Activated naive CD8-positive, alpha-beta T cell treated with anti-CD3 and anti-CD28 coated beads, Interleukin-2, amount 10 ng/mL, durations not matched to agents 7 days and 5 days (primary cell): Measurements from ENCODE around the gene ARHGAP22. TPM values are rescaled to one million over a fixed set of nuclear protein-coding genes. Genes with fewer than 3 reads are reported as not detected.

Experiments
- ATAC-seq: fragments of 150-1000 bp; cut with Tn5 transposase; one replicate; pipeline ENCODE4 v1.10.0; 2021; ENCODE audit warnings: low read depth, moderate library complexity
- POLR2A ChIA-PET: fragments of 350-600 bp; sonication (Branson Sonifier 250); formaldehyde crosslinking; loops from one replicate; lab custom pipeline; 2021; ENCODE audit warnings: antibody characterized with exemption; lab: Charles Lee
- DNase-seq: peaks from one replicate; pipeline ENCODE4 v3.0.0; 2021
- H3K27ac Mint-ChIP-seq: one replicate; pipeline ENCODE4 v1.8.0; 2022; ENCODE audit warnings: mild to moderate bottlenecking, mixed read lengths
- H3K27me3 Mint-ChIP-seq: one replicate; pipeline ENCODE4 v1.8.0; 2022; ENCODE audit warnings: mild to moderate bottlenecking, moderate library complexity, mixed read lengths
- H3K36me3 Mint-ChIP-seq: one replicate; pipeline ENCODE4 v1.8.0; 2021; ENCODE audit warnings: mild to moderate bottlenecking, mixed read lengths
- H3K4me1 Mint-ChIP-seq: one replicate; pipeline ENCODE4 v1.8.0; 2021; ENCODE audit warnings: mixed read lengths
- H3K4me3 Mint-ChIP-seq: one replicate; pipeline ENCODE4 v1.8.0; 2022; ENCODE audit warnings: mild to moderate bottlenecking, moderate library complexity, mixed read lengths
- H3K9me3 Mint-ChIP-seq: one replicate; pipeline ENCODE4 v1.8.0; 2021; ENCODE audit warnings: mixed read lengths
- total RNA-seq, 2 experiments: library from RNA; stranded (reverse); gene quantifications; one replicate each; pipeline ENCODE4 v1.2.3, GENCODE V29; 2021

The ARHGAP22 gene
- total RNA-seq, 2 experiments from 2014 or later, result 0.26 to 0.30 TPM

DNA sequence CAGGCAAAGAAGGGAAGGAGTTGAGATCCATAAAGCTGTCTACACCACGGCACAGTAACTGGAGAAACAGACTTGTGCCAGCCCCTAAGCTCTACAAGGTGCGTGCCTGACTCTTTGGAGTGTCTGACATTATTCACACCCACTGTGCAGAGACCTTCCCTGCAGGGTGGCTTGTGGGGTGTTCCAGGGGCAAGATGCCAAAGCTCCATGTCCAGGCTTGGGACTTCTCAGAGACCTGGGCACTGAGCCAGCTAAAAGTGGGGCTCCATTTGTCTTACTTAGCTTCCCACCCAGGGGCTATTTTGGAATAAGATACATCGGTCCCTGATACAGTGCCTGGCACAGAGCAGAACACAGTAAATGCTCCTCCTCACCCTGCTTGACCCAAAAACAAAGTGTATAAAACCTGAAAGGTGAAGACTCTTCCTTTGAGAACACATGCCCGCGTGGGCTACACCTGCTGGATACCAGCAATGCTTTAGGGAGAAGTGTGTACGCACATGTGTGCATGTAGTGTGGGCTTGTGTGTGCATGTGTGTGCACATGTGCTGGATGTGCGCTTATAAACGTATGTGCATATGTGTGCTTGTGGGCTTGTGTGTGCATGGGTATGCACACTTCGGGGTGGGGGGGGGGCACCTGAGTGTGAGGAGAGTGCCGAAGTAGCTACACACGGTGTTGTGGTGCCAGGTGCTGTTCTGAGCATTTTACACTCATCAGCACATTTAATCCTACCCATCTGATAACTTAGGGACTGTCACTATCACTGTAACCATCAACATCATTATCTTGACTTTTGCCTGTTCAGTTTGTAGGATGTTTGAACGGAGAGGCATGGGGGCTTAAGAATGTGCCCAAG is 143.0 kb downstream of the ARHGAP22 start:
- no peaks in the 10 kb centered on the region for H3K36me3 Mint-ChIP-seq
- no peaks in the 10 kb centered on the region for H3K9me3 Mint-ChIP-seq
- DNase-seq (no peak), ATAC-seq (no peak)
- no peaks in the 10 kb centered on the region for H3K4me1 Mint-ChIP-seq
- H3K27ac Mint-ChIP-seq, result no peak overlapping the region
- POLR2A ChIA-PET, result interaction anchor here (0.6 kb wide), 1 partner anchor 1149 kb away, joined by 3 read pairs; no protein-coding TSS in a partner anchor
- no peak overlapping the region for H3K4me3 Mint-ChIP-seq
- H3K27me3 Mint-ChIP-seq, result peaks cover 2% of the 10 kb centered on the region

DNA sequence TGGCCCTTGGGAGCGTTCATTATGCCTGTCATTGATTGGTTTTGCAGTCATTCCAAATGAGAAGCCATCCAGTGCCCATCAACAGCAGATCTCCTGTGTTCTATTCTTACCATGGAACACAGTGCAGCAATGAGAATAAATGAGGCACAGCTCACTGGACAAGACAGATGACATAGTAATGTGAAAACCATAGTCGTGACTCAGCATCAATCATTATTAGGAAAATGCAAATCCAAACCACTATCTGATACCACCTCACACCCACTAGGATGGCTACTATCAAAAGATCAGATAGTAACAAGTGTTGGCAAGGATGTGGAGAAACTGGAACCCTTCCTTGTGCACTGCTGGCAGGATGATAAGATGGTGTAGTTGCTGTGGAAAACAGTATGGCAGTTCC is 144.7 kb downstream of the ARHGAP22 start:
- ATAC-seq (no peak), DNase-seq (no peak)
- Mint-ChIP-seq H3K27me3 (peaks cover 2% of the 10 kb centered on the region), H3K27ac (no peak overlapping the region), H3K4me1 (no peaks in the 10 kb centered on the region), H3K4me3 (no peak overlapping the region), H3K9me3 (no peaks in the 10 kb centered on the region), H3K36me3 (no peaks in the 10 kb centered on the region)
- POLR2A ChIA-PET, result no interaction called here

DNA sequence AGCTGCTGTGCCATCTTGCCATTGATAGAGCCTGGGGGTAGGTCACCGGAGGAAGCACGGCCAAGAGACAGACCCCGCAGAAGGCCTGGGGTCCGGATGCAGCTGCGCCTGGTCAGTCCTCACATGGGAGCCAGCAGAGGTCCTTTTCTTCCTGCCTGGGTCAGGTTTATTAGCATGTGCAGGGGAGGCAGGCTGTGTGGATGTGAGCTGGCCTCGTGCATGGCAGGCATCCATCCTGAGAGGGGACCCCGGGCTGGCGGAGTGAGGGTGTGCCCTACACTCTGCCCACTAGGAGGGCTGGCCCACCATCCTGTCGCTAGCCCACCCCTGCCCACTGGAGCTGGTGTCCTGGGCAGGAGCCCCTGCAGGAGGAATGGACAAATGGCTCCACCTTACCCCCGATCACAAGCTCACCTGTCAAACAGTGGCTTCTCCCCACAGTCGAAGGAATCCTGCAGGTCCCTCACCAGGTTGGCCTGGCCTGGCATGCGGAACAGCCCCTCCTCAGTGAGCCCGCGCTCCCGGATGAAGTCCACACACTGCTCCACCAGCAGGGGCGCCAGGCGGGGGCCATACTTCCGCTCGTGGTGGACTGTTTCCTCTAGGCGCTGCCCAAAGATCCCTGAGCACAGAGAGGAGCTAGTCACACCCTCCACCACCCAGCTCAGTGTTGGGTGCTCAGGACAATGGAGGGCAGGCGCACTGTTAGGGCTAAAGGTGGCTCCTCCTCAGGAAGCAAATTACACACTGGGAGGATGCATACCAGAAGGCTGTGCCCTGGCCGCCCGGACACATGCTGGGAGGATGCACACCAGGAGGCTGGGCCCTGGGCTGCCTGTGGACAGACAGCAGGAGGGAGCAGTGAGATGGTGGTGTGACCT is 145.4 kb downstream of the ARHGAP22 start:
- POLR2A ChIA-PET, result no interaction called here
- ATAC-seq (no peak), DNase-seq (peak; percentile 31)
- Mint-ChIP-seq H3K36me3 (no peaks in the 10 kb centered on the region), H3K4me3 (no peak overlapping the region), H3K4me1 (no peaks in the 10 kb centered on the region), H3K27me3 (peaks cover 2% of the 10 kb centered on the region), H3K9me3 (no peaks in the 10 kb centered on the region), H3K27ac (no peak overlapping the region)

DNA sequence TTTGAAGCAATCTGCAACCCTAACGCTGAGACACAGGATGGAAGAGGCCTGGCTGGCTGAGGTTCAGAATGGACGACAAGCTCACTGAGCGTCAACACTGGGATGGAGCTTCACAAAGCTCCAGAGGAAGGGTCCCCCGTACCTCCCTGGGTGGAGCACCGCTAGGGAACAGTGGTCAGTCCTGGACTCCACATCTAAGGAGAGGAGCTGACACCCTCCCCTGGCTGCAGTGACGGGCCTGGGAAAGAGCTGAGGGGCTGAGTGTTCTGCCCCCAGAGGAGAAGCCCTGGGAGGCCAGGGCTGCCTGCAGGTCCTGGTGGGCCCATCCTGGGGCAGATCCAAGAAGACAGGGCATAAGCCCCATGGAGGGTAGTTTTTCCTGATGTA is 146.2 kb downstream of the ARHGAP22 start:
- Mint-ChIP-seq H3K36me3 (no peaks in the 10 kb centered on the region), H3K27ac (no peak overlapping the region), H3K27me3 (no peaks in the 10 kb centered on the region), H3K4me3 (no peak overlapping the region), H3K9me3 (no peaks in the 10 kb centered on the region), H3K4me1 (no peaks in the 10 kb centered on the region)
- ATAC-seq (no peak), DNase-seq (no peak)
- POLR2A ChIA-PET, result no interaction called here

DNA sequence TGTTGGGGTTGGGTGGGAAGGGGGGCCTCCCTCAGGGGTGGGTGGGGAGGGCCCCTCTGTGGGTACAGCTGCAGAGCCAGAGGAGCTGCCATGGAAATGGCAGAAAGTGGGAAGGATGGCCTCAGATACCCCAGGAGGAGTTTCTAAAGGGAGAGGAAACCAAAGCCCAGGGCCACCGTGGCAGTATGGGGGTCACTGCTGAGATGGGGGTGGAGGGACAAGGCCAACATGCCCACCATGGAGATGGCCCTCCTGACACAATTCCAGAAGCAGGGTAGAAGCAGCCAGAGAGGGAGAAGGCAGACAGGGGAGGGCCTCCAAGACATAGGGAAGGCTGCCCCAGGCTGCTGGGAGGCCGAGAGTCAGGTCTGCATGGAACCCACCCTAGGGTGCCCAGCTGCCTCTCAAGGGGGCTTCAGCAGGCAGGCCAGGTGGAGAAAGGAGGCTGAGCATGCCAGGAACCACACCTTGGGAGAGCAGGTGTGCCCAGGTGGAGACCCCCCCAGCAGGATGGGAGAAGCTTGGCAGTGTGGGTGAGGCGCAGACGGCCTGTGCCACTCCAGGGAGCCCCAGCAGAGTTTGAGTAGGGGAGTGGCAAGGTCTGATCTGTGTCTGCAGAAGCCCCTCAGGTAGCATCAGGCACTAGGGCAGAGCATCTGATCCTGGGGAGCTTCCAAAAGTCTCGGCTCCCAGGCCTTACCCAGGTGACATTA is 146.8 kb downstream of the ARHGAP22 start:
- Mint-ChIP-seq H3K36me3 (no peaks in the 10 kb centered on the region), H3K4me3 (no peak overlapping the region), H3K4me1 (no peaks in the 10 kb centered on the region), H3K27ac (no peak overlapping the region), H3K9me3 (no peaks in the 10 kb centered on the region), H3K27me3 (no peaks in the 10 kb centered on the region)
- POLR2A ChIA-PET, result no interaction called here
- ATAC-seq (no peak), DNase-seq (no peak)

DNA sequence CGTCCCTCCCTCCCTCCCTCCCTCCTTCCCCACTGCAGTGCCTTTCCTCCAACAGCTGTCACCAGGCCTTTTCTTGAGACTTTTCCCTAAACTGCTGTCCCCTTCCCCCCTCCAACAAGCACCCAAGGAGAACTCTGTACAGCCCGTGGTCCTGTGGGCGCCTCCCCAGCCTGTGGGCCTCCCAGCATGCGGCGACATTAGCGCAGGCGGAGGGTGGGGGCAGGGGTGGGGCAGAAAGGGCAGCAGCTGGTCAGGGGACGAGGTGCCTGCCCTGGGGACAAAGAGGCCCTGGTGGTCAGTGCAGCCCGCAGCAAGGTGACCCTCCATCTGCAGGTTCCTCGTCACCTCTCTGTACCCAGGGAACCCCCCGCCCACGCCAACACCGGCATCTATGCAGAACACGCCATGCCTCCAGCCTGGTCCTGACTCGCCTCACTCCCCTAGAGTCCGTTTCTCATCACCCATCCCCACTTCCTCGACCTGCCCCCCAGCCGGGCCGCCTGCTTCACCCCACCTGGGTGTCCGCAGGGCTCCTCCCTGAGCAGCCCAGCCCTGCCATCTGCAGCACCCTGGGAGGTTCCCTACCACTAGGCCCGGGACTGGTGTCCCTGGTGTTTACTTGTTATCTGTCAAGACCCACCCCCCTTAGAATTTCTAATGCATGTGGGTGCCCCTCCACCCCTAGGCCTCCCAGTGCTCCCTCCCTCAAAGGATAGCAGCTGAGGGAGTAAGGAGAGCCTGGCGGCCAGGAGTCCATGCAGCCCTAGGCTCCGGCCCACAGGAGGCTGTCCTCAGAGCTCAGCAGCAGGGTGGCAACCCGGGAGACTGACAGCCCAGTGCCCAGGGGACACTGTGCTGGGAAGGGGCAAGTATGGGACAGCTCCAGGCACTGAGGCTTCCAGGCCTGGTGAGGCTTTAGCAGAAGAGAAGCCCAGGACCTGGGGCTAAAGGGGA is 147.8 kb downstream of the ARHGAP22 start:
- DNase-seq (peak; percentile 17), ATAC-seq (no peak)
- POLR2A ChIA-PET, result no interaction called here
- no peaks in the 10 kb centered on the region for H3K36me3 Mint-ChIP-seq
- H3K4me3 Mint-ChIP-seq, result no peak overlapping the region
- no peak overlapping the region for H3K27ac Mint-ChIP-seq
- H3K4me1 Mint-ChIP-seq, result no peaks in the 10 kb centered on the region
- H3K27me3 Mint-ChIP-seq, result no peaks in the 10 kb centered on the region
- no peaks in the 10 kb centered on the region for H3K9me3 Mint-ChIP-seq

DNA sequence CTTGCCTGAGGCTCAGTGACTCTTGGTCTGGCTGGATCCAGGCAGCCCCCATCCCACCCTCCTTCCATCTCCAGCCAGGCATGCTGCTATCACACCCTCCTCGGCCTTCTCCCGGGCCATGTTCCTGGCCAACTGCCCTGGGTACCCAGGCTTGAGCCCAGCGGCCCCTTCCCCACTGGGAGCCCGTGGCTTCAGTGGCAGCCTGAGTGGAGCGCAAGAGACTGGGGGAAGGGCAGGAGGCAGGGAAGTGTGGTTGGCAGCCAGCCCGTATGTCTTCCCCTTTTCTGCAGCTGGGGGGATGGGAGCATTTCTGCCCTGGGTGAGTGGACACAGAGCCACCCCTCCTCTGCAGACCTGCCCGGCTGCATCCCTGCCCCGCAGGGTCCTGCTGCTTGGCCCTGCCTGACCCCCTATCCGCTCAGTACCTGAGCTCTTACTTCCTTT is 148.5 kb downstream of the ARHGAP22 start:
- no peaks in the 10 kb centered on the region for H3K36me3 Mint-ChIP-seq
- H3K4me1 Mint-ChIP-seq, result no peaks in the 10 kb centered on the region
- ATAC-seq (no peak), DNase-seq (peak; percentile 18)
- POLR2A ChIA-PET, result no interaction called here
- H3K4me3 Mint-ChIP-seq, result no peak overlapping the region
- no peaks in the 10 kb centered on the region for H3K9me3 Mint-ChIP-seq
- H3K27ac Mint-ChIP-seq, result no peak overlapping the region
- no peaks in the 10 kb centered on the region for H3K27me3 Mint-ChIP-seq

DNA sequence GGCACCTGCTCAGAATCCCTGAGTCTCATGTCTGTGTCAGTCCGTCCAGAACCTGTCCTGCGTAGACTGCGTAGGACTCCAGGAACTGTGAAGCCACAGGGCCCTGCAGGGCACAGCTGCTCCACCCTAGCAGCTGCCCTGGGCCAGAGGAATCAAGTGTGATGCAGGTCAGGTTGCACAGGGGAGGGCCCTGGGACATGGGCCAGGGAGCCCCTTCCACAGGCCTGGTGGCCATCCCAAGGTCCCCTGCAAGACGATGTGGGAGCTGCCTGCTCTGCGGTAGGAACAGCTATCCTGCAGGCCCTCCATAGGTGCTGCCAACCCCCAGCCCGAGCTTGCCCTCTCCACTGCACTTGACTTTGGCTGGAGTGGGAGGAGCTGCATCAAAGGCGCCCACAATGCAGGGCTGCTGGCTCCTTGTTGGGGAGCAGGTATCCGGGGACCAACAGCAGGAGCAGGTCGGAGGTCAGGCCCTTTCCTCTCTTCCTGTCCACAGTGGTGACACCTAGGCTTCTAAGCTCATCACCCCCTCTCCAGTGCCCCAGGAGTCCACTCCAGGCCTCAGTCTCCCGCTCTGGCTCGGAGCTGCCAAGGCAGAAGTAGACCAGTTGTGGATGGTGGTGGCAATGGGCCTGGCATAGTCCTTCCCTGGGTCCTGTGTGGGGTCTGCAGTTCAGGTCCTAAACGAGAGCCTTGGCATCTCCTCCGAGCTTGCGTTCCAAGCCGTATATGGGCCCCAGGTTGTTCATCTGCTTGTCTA is 149.3 kb downstream of the ARHGAP22 start:
- Mint-ChIP-seq H3K4me3 (no peak overlapping the region), H3K4me1 (no peaks in the 10 kb centered on the region), H3K27me3 (no peaks in the 10 kb centered on the region), H3K9me3 (no peaks in the 10 kb centered on the region), H3K36me3 (no peaks in the 10 kb centered on the region), H3K27ac (no peak overlapping the region)
- POLR2A ChIA-PET, result no interaction called here
- ATAC-seq, result no peak
- DNase-seq, result peak; percentile 24

DNA sequence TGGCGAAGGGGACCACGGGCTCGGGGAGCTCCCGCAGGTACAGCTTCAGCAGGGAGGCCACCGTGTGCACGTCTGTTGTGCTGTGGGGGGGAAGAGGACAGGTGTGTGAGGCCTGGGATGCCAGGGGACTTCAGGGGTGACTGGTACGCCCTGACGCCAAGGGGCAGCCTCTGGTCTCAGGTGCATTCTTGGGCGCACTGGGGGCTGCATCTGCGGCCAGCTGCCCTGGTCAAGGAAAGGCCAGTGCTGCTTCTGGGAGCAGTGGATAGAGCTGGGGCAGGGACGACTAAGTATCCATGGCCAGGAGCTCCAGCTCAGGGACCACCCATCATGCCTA is 149.8 kb downstream of the ARHGAP22 start:
- Mint-ChIP-seq H3K36me3 (no peaks in the 10 kb centered on the region), H3K4me1 (no peaks in the 10 kb centered on the region), H3K27me3 (no peaks in the 10 kb centered on the region), H3K4me3 (no peak overlapping the region), H3K27ac (no peak overlapping the region), H3K9me3 (no peaks in the 10 kb centered on the region)
- POLR2A ChIA-PET, result no interaction called here
- ATAC-seq, result no peak
- no peak for DNase-seq

DNA sequence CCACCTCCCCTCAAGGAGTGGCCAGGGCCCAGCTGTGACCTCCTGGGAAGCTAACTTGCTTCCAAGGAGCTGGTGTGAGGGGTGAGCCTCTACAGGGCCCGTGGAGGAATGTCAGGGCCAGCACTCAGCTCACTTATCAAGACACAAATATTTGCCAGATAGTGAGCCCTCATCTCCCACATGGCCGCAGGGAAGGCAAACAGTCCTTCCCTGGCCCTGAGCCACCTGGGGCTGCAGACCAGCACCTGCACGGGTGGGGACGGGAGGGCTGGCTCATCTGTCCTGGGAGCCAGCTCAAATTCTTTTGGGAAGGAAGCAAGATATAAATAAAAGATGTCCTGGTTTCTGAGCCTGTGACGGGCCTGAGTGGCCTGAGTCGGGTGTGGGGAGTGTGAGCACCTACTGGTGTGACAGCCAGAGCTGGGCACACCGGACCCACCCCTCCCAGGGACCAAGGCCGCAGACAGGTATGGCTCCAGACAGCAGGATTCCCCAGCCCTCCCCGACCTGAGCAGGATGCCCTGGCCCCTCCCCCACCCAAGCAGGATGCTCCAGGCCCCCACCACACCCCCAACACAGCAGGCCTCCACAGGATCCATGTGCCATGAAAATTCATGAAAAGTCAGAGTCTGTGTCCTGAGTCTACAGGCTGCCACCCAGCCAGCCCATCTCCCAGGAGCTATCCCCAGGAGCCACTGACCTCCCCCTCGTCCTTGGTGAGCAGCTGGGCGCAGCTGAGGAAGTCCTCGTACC is 150.4 kb downstream of the ARHGAP22 start:
- Mint-ChIP-seq H3K9me3 (no peaks in the 10 kb centered on the region), H3K36me3 (no peaks in the 10 kb centered on the region), H3K4me1 (no peaks in the 10 kb centered on the region), H3K27ac (no peak overlapping the region), H3K4me3 (no peak overlapping the region), H3K27me3 (no peaks in the 10 kb centered on the region)
- ATAC-seq (no peak), DNase-seq (no peak)
- POLR2A ChIA-PET, result no interaction called here

DNA sequence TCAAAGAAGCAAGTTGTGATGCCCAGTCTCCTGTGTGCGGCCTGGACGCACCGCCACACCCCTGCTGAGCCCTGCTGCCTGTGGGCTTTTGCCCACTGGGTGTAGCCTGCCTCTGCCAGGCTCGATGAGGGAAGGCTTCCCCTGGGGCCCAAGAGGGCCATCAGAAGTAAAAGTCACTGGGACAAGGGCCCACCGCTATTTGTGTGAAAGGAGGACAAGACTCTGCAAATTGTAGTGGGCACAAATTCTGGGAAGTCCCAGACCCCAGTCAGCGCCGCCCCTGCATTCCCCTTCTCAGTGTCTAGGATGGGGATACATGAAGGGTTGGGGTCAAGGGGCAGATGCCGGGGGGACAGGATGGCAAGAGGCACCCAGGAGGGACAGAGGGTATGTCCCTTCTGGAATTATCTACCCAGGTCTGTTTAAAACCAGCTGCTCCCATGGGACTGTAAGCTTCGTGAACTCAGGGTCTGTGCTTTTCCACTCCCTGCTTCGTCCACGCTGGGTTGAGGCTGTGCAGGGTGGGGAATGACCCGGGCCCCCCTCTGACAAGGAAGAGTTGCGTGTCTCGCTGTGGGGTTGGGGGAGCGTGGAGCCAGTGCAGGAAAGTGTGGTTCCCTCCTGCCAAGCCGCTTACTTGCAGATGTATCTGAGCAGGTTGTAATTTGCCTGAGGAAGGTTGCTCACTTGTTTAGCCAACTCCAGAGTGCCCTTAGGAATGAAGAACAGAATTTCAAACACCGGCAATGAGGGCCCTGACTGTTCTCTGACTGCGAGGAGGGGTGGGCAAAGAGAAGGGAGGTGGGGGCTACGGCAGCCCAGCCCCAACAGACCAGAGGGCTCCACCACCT is 151.2 kb downstream of the ARHGAP22 start:
- Mint-ChIP-seq H3K9me3 (no peaks in the 10 kb centered on the region), H3K4me1 (no peaks in the 10 kb centered on the region), H3K36me3 (no peaks in the 10 kb centered on the region), H3K27me3 (no peaks in the 10 kb centered on the region), H3K4me3 (no peak overlapping the region), H3K27ac (no peak overlapping the region)
- DNase-seq, result no peak
- ATAC-seq, result no peak
- POLR2A ChIA-PET, result no interaction called here
